ENCODE data around the gene PAX5. TPM values are rescaled to one million over a fixed set of nuclear protein-coding genes. Genes with fewer than 3 reads are reported as not detected.

The PAX5 gene
- total RNA-seq, 6 experiments from 2014 or later, result not detected

- peak; percentile 72 for TF ChIP-seq CTCF (IDR thresholded peaks at IDR 0.05)
- Mint-ChIP-seq H3K9me3 (peaks cover 7% of the 10 kb centered on the region), H3K4me1 (ENCODE audit: low read depth) (no peaks in the 10 kb centered on the region), H3K27ac (no peak overlapping the region), H3K27me3 (ENCODE audit: insufficient read depth) (peaks cover 25% of the 10 kb centered on the region), H3K4me3 (no peak overlapping the region), H3K36me3 (ENCODE audit: low read depth) (peaks cover 6% of the 10 kb centered on the region)
- no peak for DNase-seq
These were observed 245.5 kb downstream of the PAX5 start for GRCh38 chr9:36788534-36788933.

- H3K4me3 Mint-ChIP-seq, result no peak overlapping the region
- H3K27me3 Mint-ChIP-seq (ENCODE audit: insufficient read depth), result peaks cover 25% of the 10 kb centered on the region
- H3K36me3 Mint-ChIP-seq (ENCODE audit: low read depth), result no peaks in the 10 kb centered on the region
- no peak overlapping the region for H3K27ac Mint-ChIP-seq
- no peaks in the 10 kb centered on the region; the same call in 1 of the 2 replicates for H3K9me3 Mint-ChIP-seq
- DNase-seq, result no peak
- H3K4me1 Mint-ChIP-seq (ENCODE audit: low read depth), result no peaks in the 10 kb centered on the region
- TF ChIP-seq CTCF (IDR thresholded peaks at IDR 0.05), result no peak
These were observed 246.4 kb downstream of the PAX5 start for GRCh38 chr9:36787709-36788108.

Small RNAs within 50 kb of the gene (microRNA-seq; reads per million reads assigned to microRNA genes)
- not detected for gene MIR4475
- not detected for gene MIR4476
- gene MIR4540, result not detected

Other genes starting within 250 kb of the PAX5 start
- gene ZCCHC7, start 86.3 kb upstream of the PAX5 start, total RNA-seq (2021; fragmentation: NEBNext Ultra II Directional; extraction: Animal tissue kit (Norgen Biotek cat#: 25700)), result 10 to 100 TPM; 18.5 to 22.9 (median 18.8) TPM

All from HFFc6 (cell line).